Effector memory CD8-positive, alpha-beta T cell (primary cell): Measurements from ENCODE around the gene ANO6.

ENCODE experiments used
- ATAC-seq: fragments of 150-1000 bp; cut with Tn5 transposase; replicated peaks from 2 replicates; pipeline ENCODE4 v1.10.0; 2021; ENCODE audit warnings: mild to moderate bottlenecking, moderate library complexity
- DNase-seq, 3 experiments: peaks; one replicate each; pipeline ENCODE4 v3.0.0; 2021
- H3K27ac Mint-ChIP-seq, 2 donors: one replicate each; pipeline ENCODE4 v1.8.0; 2022; ENCODE audit warnings: mild to moderate bottlenecking in 2 of 2, mixed read lengths in 2 of 2, moderate library complexity in 2 of 2
- H3K27me3 Mint-ChIP-seq, 2 donors: one replicate each; pipeline ENCODE4 v1.8.0; 2022; ENCODE audit warnings: mixed read lengths in 2 of 2
- H3K36me3 Mint-ChIP-seq: one replicate; pipeline ENCODE4 v1.8.0; 2022; ENCODE audit warnings: mild to moderate bottlenecking, moderate library complexity, mixed read lengths; ENCODE audit not compliant: insufficient read depth
- H3K4me1 Mint-ChIP-seq, 2 donors: one replicate each; pipeline ENCODE4 v1.8.0; 2022; ENCODE audit warnings: low read depth in 2 of 2, mixed read lengths in 2 of 2
- H3K4me3 Mint-ChIP-seq, 2 donors: one replicate each; pipeline ENCODE4 v1.8.0; 2022; ENCODE audit warnings: mild to moderate bottlenecking in 2 of 2, mixed read lengths in 2 of 2, moderate library complexity in 2 of 2
- H3K9me3 Mint-ChIP-seq, 2 donors: one replicate each; pipeline ENCODE4 v1.8.0; 2022; ENCODE audit warnings: mixed read lengths in 2 of 2

ANO6 gene

GRCh38 chr12:45349916-45350315 lies 134.0 kb downstream of the ANO6 start:
- ATAC-seq: no peak

DNA sequence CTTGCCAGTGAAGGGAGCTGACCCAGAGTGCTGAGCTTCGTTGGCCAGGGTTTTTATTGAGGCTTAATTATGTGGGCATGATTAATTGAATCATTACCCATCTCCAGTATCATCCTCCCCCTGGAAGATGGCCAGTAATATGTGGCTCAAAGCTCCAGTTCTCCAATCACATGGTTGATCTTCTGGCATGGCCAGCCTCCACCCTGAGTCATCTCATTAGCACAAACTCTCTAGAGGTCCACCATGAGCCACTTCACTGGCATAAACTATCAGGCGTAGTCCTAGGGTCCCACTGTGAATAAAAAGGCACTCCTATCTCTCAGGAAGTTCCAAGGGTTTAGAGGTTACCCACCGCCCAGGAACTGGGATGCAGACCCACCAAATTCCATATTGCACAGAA lies 135.0 kb downstream of the ANO6 start:
- peaks cover 9% of the 10 kb centered on the region for H3K36me3 Mint-ChIP-seq
- H3K27me3 Mint-ChIP-seq: no peaks in the 10 kb centered on the region
- ATAC-seq: no peak
- H3K4me1 Mint-ChIP-seq: peaks cover 10 to 15% of the 10 kb centered on the region in 2 donors
- H3K9me3 Mint-ChIP-seq: no peaks in the 10 kb centered on the region
- H3K4me3 Mint-ChIP-seq: no peak overlapping the region
- no peak overlapping the region for H3K27ac Mint-ChIP-seq
- DNase-seq: no peak

More at GRCh38 chr12:45349916-45350315, 134.0 kb downstream of the ANO6 start:
- H3K9me3 Mint-ChIP-seq: no peaks in the 10 kb centered on the region
- H3K4me3 Mint-ChIP-seq: no peak overlapping the region
- H3K27ac Mint-ChIP-seq: no peak overlapping the region
- H3K4me1 Mint-ChIP-seq: peaks cover 10 to 15% of the 10 kb centered on the region in 2 donors
- H3K27me3 Mint-ChIP-seq: no peaks in the 10 kb centered on the region
- no peak for DNase-seq
- peaks cover 9% of the 10 kb centered on the region for H3K36me3 Mint-ChIP-seq

- Mint-ChIP-seq H3K36me3 (peaks cover 5% of the 10 kb centered on the region), H3K9me3 (no peaks in the 10 kb centered on the region), H3K27ac (no peak overlapping the region)
These were observed 136.2 kb downstream of the ANO6 start for GRCh38 chr12:45351921-45352670.

GRCh38 chr12:45353944-45354343 lies 138.0 kb downstream of the ANO6 start:
- no peaks in the 10 kb centered on the region for H3K27me3 Mint-ChIP-seq
- H3K9me3 Mint-ChIP-seq: no peaks in the 10 kb centered on the region
- DNase-seq (no peak), ATAC-seq (no peak)
- peaks cover 17% of the 10 kb centered on the region for H3K36me3 Mint-ChIP-seq
- H3K27ac Mint-ChIP-seq: peak overlapping the region; percentile 17 to 57
- no peak overlapping the region for H3K4me3 Mint-ChIP-seq
- peaks cover 12 to 15% of the 10 kb centered on the region in 2 donors for H3K4me1 Mint-ChIP-seq

More at GRCh38 chr12:45351921-45352670, 136.2 kb downstream of the ANO6 start:
- H3K4me1 Mint-ChIP-seq: peaks cover 12 to 15% of the 10 kb centered on the region in 2 donors
- ATAC-seq (no peak), DNase-seq (no peak)
- no peak overlapping the region for H3K4me3 Mint-ChIP-seq
- H3K27me3 Mint-ChIP-seq: no peaks in the 10 kb centered on the region

DNA sequence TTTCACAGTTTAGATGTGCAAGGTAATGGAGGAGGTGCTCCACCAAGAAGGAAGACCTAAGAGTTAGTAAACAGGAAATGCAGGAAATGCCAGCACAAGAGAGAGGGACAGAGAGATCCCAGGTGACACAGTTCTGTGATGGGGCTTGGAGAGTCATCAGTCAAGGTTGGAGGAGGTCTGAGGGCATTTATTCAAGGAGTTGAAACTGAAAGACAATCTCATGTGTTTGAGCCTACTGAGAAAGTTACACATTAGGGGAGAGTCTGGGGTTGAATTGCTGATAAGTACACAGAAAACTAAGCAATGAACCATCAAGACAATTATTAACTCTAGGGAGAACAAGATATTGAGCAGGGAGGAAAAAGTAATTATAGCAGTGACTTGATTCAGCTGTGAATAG lies 138.5 kb downstream of the ANO6 start:
- no peak overlapping the region for H3K4me3 Mint-ChIP-seq
- DNase-seq: no peak
- H3K27me3 Mint-ChIP-seq: no peaks in the 10 kb centered on the region
- H3K27ac Mint-ChIP-seq: peak overlapping the region; percentile 17 to 57
- no peaks in the 10 kb centered on the region for H3K9me3 Mint-ChIP-seq
- H3K4me1 Mint-ChIP-seq: peaks cover 12 to 15% of the 10 kb centered on the region in 2 donors
- H3K36me3 Mint-ChIP-seq: peaks cover 17% of the 10 kb centered on the region
- ATAC-seq: no peak

- no peak for ATAC-seq
- DNase-seq: no peak
- Mint-ChIP-seq H3K27ac (no peak overlapping the region), H3K4me3 (no peak overlapping the region), H3K27me3 (no peaks in the 10 kb centered on the region), H3K36me3 (peaks cover 17% of the 10 kb centered on the region), H3K4me1 (peaks cover 12 to 15% of the 10 kb centered on the region in 2 donors), H3K9me3 (no peaks in the 10 kb centered on the region)
These were observed 139.8 kb downstream of the ANO6 start for GRCh38 chr12:45355730-45356129.

DNA sequence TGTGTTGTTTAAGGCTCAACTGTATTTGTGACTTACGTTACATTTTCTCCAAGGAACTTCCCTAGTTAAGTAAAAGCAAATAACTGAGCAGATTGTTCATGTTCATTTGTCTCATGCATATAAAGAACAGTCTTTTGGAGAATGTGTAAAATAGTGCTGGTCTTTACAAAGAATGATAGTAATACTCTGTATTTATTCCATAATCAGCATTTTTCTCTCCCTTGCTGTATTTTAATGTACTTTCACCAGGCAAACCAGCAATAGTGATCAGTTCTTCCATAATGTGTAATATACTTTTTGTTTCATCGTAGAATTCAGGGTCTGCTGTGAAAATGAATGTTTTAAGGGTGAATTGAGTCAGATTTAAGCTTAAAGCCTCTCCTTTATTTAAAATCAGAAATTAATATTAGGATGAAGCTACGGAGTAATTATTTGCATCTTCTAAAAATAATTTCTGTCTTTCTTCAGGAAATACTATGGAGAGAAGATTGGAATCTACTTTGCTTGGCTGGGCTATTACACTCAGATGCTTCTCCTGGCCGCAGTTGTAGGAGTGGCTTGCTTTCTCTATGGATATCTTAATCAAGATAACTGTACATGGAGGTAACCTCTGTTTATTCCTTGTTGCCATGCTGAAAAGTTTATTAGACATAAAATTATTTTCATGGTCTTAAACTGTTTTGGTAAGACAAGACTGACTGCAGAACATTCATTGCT lies 141.1 kb downstream of the ANO6 start:
- DNase-seq (no peak), ATAC-seq (no peak)
- H3K36me3 Mint-ChIP-seq: peaks cover 14% of the 10 kb centered on the region
- H3K9me3 Mint-ChIP-seq: no peaks in the 10 kb centered on the region
- H3K4me1 Mint-ChIP-seq: peaks cover 10 to 12% of the 10 kb centered on the region in 2 donors
- no peak overlapping the region for H3K27ac Mint-ChIP-seq
- no peaks in the 10 kb centered on the region for H3K27me3 Mint-ChIP-seq
- no peak overlapping the region for H3K4me3 Mint-ChIP-seq

- peaks cover 14% of the 10 kb centered on the region for H3K36me3 Mint-ChIP-seq
- ATAC-seq (no peak), DNase-seq (no peak)
- H3K27me3 Mint-ChIP-seq: no peaks in the 10 kb centered on the region
- no peak overlapping the region for H3K27ac Mint-ChIP-seq
- no peaks in the 10 kb centered on the region for H3K9me3 Mint-ChIP-seq
- peaks cover 10 to 12% of the 10 kb centered on the region in 2 donors for H3K4me1 Mint-ChIP-seq
- no peak overlapping the region for H3K4me3 Mint-ChIP-seq
These were observed 141.9 kb downstream of the ANO6 start for GRCh38 chr12:45357539-45358417.

- Mint-ChIP-seq H3K27me3 (no peaks in the 10 kb centered on the region), H3K4me1 (no peaks in the 10 kb centered on the region), H3K27ac (no peak overlapping the region), H3K9me3 (peaks cover 0 to 9% of the 10 kb centered on the region in 2 donors), H3K4me3 (no peak overlapping the region), H3K36me3 (peaks cover 16% of the 10 kb centered on the region)
- ATAC-seq: no peak
- DNase-seq: no peak
These were observed 146.4 kb downstream of the ANO6 start for GRCh38 chr12:45362291-45362690.

DNA sequence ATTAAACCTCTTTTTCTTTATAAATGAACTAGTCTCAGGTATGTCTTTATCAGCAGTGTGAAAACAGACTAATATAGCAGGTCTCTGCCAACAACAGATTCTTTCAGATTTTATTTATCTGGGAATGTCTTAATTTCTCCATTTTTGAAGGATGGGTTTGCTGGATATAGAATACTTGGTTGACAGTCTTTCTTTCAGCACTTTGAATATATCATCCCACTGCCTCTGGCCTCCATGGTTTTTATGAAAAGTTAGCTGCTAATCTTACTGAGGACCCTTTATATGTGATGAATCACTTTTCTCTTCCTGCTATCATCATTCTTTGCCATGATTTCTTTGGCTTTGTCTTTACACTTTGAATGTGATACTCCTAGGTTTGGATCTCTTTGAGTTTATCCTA lies 148.0 kb downstream of the ANO6 start:
- no peaks in the 10 kb centered on the region for H3K4me1 Mint-ChIP-seq
- no peak overlapping the region for H3K27ac Mint-ChIP-seq
- H3K36me3 Mint-ChIP-seq: peaks cover 5% of the 10 kb centered on the region
- DNase-seq (no peak), ATAC-seq (no peak)
- H3K4me3 Mint-ChIP-seq: no peak overlapping the region
- H3K27me3 Mint-ChIP-seq: no peaks in the 10 kb centered on the region
- H3K9me3 Mint-ChIP-seq: peaks cover 0 to 9% of the 10 kb centered on the region in 2 donors

DNA sequence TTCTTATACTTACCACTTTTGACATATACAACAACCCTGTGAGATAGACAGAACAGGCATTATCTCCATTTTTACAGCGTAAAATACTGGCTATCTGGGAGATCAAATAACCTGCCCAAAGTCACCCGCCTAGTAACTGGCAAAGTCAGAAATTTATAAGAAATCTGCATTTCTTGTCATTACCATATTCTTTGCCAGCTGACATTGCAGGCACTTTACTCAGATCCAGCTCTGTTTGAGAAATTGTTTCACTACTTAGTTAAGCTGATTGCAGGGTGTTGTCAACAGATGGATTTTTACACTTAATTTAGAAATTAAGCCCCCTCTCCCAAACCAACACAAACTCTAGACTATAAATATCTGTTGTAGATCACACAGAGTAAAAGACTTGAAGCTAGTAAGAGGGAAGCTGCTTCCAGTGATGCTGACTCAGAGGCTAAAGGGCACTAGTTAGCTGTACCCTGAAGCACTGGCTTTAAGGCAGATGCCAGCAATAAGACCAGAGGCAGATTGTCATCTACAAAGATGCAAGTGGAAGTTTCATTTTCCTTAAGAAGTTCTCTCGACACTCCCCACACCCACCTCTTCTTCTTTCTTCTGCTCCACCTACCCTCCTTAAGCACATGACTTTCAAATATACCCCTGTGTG lies 153.1 kb downstream of the ANO6 start:
- H3K36me3 Mint-ChIP-seq: peaks cover 13% of the 10 kb centered on the region
- no peaks in the 10 kb centered on the region for H3K27me3 Mint-ChIP-seq
- DNase-seq (no peak), ATAC-seq (no peak)
- H3K27ac Mint-ChIP-seq: no peak overlapping the region
- no peak overlapping the region for H3K4me3 Mint-ChIP-seq
- peaks cover 0 to 9% of the 10 kb centered on the region in 2 donors for H3K9me3 Mint-ChIP-seq
- H3K4me1 Mint-ChIP-seq: no peaks in the 10 kb centered on the region

- Mint-ChIP-seq H3K27me3 (no peaks in the 10 kb centered on the region), H3K4me1 (no peaks in the 10 kb centered on the region), H3K27ac (no peak overlapping the region), H3K4me3 (no peak overlapping the region), H3K9me3 (no peaks in the 10 kb centered on the region), H3K36me3 (peaks cover 3% of the 10 kb centered on the region)
- ATAC-seq (no peak), DNase-seq (no peak)
These were observed 161.9 kb downstream of the ANO6 start for GRCh38 chr12:45377815-45378214.

- Mint-ChIP-seq H3K9me3 (no peaks in the 10 kb centered on the region), H3K4me3 (no peak overlapping the region), H3K27ac (no peak overlapping the region), H3K27me3 (no peaks in the 10 kb centered on the region), H3K36me3 (peaks cover 6% of the 10 kb centered on the region), H3K4me1 (no peaks in the 10 kb centered on the region)
- DNase-seq (no peak), ATAC-seq (no peak)
These were observed 163.4 kb downstream of the ANO6 start for GRCh38 chr12:45379261-45379660.
